CD4-positive, alpha-beta T cell (primary cell): ENCODE data around the gene PLXDC2. TPM values are rescaled to one million over a fixed set of nuclear protein-coding genes. Genes with fewer than 3 reads are reported as not detected.

Experiments
- ATAC-seq: fragments of 200-7000 bp; cut with Tn5 transposase; one replicate; pipeline ENCODE4 v1.10.0; 2022; ENCODE audit warnings: mild to moderate bottlenecking; ENCODE audit not compliant: poor library complexity
- CTCF ChIA-PET: fragments of 350-600 bp; sonication (Branson Sonifier 250); formaldehyde crosslinking; loops from one replicate; lab custom pipeline; 2021; ENCODE audit warnings: antibody characterized with exemption, inconsistent platforms; lab: Charles Lee
- POLR2A ChIA-PET: fragments of 350-600 bp; sonication (Branson Sonifier 250); formaldehyde crosslinking; loops from one replicate; lab custom pipeline; 2021; ENCODE audit warnings: antibody characterized with exemption, inconsistent platforms; lab: Charles Lee
- DNase-seq, 14 experiments: peaks; one replicate each; pipeline ENCODE4 v3.0.0-alpha.2; 2013 to 2020; ENCODE audit warnings: mixed read lengths in 2 of 14
- H3K27ac ChIP-seq, 2 donors: one replicate each; pipeline versions ENCODE4 v1.5.1 to v1.7.0; 2013; ENCODE audit warnings: low read length in 2 of 2, low read depth in 1 of 2, mild to moderate bottlenecking in 1 of 2
- H3K27me3 ChIP-seq, 2 experiments: 1 replicate in 1 of 2; 2 replicates in 1 of 2; pipeline versions ENCODE4 v1.6.1 to v1.7.0; 2013; ENCODE audit warnings: low read length in 2 of 2, control low read depth in 1 of 2, mild to moderate bottlenecking in 1 of 2, moderate library complexity in 1 of 2; ENCODE audit not compliant: insufficient read depth in 2 of 2, control insufficient read depth in 1 of 2
- H3K36me3 ChIP-seq: one replicate; pipeline ENCODE4 v1.6.1; 2013; ENCODE audit warnings: low read length, control low read depth; ENCODE audit not compliant: insufficient read depth
- H3K4me1 ChIP-seq: one replicate; pipeline ENCODE4 v1.6.1; 2013; ENCODE audit warnings: low read length, control low read depth; ENCODE audit not compliant: insufficient read depth
- H3K4me3 ChIP-seq: one replicate; pipeline ENCODE4 v1.5.1; 2013; ENCODE audit warnings: mild to moderate bottlenecking, low read length, moderate library complexity
- H3K9me3 ChIP-seq, 2 experiments: 1 replicate in 1 of 2; 2 replicates in 1 of 2; pipeline versions ENCODE4 v1.6.1 to v1.7.0; 2013; ENCODE audit warnings: low read length in 2 of 2, mild to moderate bottlenecking in 2 of 2, control low read depth in 1 of 2, moderate library complexity in 1 of 2; ENCODE audit not compliant: control insufficient read depth in 1 of 2, insufficient read depth in 1 of 2
- H3K27ac Mint-ChIP-seq: one replicate; pipeline ENCODE4 v1.8.0; 2020; ENCODE audit warnings: mixed read lengths
- H3K27me3 Mint-ChIP-seq: one replicate; pipeline ENCODE4 v1.8.0; 2021; ENCODE audit warnings: mixed read lengths
- H3K36me3 Mint-ChIP-seq: one replicate; pipeline ENCODE4 v1.8.0; 2021; ENCODE audit warnings: low read depth, mixed read lengths
- H3K4me1 Mint-ChIP-seq: one replicate; pipeline ENCODE4 v1.8.0; 2021; ENCODE audit warnings: low read depth, mixed read lengths
- H3K4me3 Mint-ChIP-seq: one replicate; pipeline ENCODE4 v1.8.0; 2020; ENCODE audit warnings: mild to moderate bottlenecking, mixed read lengths
- H3K9me3 Mint-ChIP-seq: one replicate; pipeline ENCODE4 v1.8.0; 2020; ENCODE audit warnings: mixed read lengths
- intact Hi-C, 2 experiments: fragments of 100-400 bp; cut with DNase I in 1 of 2; cut with micrococcal nuclease in 1 of 2; formaldehyde crosslinking; loops; one replicate each; pipeline versions ENCODE4 v1.15.1 to v1.9.0; 2023 to 2025; cut with DNase I, micrococcal nuclease
- total RNA-seq, 174 experiments: library from RNA in 2 of 174; stranded (reverse) in 2 of 174; gene quantifications; one replicate each; pipeline ENCODE4 v1.2.3 and lab custom pipeline; 2021 to 2026
- TF ChIP-seq, protein P1 (sequence below): fragments of 200-600 bp; IDR thresholded peaks from one replicate; pipeline ENCODE4 v1.8.0; 2022; ENCODE audit warnings: antibody characterized with exemption, mild to moderate bottlenecking

PLXDC2 gene
- total RNA-seq, 2 experiments from 2014 or later, result 0.41 to 0.61 TPM

DNA sequence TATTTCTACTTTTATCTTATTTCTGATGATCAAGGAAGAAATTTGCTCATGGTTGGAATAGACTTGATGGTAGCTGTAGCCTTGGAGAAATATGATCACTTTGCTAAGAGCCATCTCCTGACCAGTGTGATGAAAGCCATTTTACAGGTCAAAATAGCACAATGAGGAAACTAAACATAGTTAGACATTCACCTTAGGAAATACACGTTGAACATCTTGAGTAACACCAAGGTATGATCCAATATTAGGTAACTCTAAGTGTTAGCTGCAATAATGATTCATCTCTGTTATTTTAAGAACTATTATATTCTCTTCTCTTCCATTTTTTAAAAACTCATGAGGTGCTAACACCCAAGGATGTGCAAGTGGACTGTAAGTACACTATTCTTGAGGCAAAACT, 328.0 kb downstream of the PLXDC2 start:
- Histone ChIP-seq H3K27ac (no peak overlapping the region), H3K36me3 (no peaks in the 10 kb centered on the region), H3K27me3 (no peaks in the 10 kb centered on the region), H3K9me3 (no peaks in the 10 kb centered on the region), H3K4me3 (no peak overlapping the region), H3K4me1 (no peaks in the 10 kb centered on the region)
- Mint-ChIP-seq H3K9me3 (no peaks in the 10 kb centered on the region), H3K27me3 (no peaks in the 10 kb centered on the region), H3K36me3 (no peaks in the 10 kb centered on the region), H3K27ac (no peak overlapping the region), H3K4me1 (no peaks in the 10 kb centered on the region), H3K4me3 (no peak overlapping the region)
- TF ChIP-seq, protein P1, sequence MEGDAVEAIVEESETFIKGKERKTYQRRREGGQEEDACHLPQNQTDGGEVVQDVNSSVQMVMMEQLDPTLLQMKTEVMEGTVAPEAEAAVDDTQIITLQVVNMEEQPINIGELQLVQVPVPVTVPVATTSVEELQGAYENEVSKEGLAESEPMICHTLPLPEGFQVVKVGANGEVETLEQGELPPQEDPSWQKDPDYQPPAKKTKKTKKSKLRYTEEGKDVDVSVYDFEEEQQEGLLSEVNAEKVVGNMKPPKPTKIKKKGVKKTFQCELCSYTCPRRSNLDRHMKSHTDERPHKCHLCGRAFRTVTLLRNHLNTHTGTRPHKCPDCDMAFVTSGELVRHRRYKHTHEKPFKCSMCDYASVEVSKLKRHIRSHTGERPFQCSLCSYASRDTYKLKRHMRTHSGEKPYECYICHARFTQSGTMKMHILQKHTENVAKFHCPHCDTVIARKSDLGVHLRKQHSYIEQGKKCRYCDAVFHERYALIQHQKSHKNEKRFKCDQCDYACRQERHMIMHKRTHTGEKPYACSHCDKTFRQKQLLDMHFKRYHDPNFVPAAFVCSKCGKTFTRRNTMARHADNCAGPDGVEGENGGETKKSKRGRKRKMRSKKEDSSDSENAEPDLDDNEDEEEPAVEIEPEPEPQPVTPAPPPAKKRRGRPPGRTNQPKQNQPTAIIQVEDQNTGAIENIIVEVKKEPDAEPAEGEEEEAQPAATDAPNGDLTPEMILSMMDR, result no peak
- DNase-seq (no peak), ATAC-seq (no peak)
- ChIA-PET CTCF (no interaction called here), POLR2A (no interaction called here)
- intact Hi-C loops, result no loop called here

DNA sequence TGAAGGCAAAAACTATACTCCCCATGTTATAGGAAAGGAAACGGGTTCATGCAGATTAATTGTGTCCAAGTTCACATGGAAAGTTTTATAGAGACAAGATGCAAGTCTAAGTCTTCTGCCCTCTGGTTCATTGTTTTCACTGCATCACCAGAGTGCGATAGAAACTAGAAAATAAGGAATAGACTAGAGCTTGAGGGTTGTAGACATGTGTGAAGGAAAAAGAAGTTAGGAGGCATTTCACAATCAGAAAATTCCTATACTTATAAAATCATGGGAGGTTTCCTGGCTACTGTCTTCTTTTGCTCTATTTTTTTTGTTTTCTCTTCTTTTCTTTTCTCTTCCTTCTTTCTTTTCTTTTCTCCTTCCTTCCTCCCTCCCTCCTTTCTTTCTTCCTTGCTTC, 329.8 kb downstream of the PLXDC2 start:
- no peaks in the 10 kb centered on the region for H3K9me3 Mint-ChIP-seq
- ATAC-seq (no peak), DNase-seq (no peak)
- H3K4me1 ChIP-seq, result no peaks in the 10 kb centered on the region
- H3K27ac ChIP-seq, result no peak overlapping the region
- H3K4me1 Mint-ChIP-seq, result no peaks in the 10 kb centered on the region
- TF ChIP-seq, protein P1, result no peak
- intact Hi-C loops, result no loop called here
- no peaks in the 10 kb centered on the region for H3K36me3 Mint-ChIP-seq
- H3K36me3 ChIP-seq, result no peaks in the 10 kb centered on the region
- ChIA-PET CTCF (no interaction called here), POLR2A (no interaction called here)
- H3K27me3 Mint-ChIP-seq, result no peaks in the 10 kb centered on the region
- no peak overlapping the region for H3K4me3 ChIP-seq
- no peak overlapping the region for H3K27ac Mint-ChIP-seq
- no peak overlapping the region for H3K4me3 Mint-ChIP-seq
- no peaks in the 10 kb centered on the region for H3K27me3 ChIP-seq
- H3K9me3 ChIP-seq, result no peaks in the 10 kb centered on the region

DNA sequence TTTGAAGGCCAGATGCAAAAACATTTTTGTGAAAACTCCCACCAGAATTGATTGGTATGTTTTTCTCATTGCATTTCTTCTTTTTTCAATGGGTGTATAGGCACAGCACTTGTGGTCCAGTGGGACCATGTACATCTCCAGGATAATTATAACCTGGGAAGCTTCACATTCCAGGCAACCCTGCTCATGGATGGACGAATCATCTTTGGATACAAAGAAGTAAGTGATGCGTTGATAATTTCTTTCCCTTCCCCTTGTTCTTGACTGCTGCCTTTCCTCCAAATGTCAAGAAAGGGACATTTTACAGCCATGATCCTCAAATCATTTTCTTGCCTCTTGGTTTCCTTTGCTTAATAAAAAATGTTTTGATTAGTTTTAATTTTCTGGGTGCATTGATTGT, 331.5 kb downstream of the PLXDC2 start:
- no peaks in the 10 kb centered on the region for H3K27me3 ChIP-seq
- no peaks in the 10 kb centered on the region for H3K4me1 ChIP-seq
- Mint-ChIP-seq H3K36me3 (no peaks in the 10 kb centered on the region), H3K4me1 (no peaks in the 10 kb centered on the region), H3K27ac (no peak overlapping the region), H3K9me3 (no peaks in the 10 kb centered on the region), H3K4me3 (no peak overlapping the region), H3K27me3 (no peaks in the 10 kb centered on the region)
- H3K9me3 ChIP-seq, result no peaks in the 10 kb centered on the region
- DNase-seq (no peak), ATAC-seq (no peak)
- POLR2A ChIA-PET, result no interaction called here
- TF ChIP-seq, protein P1, result no peak
- H3K36me3 ChIP-seq, result no peaks in the 10 kb centered on the region
- intact Hi-C loops, result no loop called here
- no peak overlapping the region for H3K4me3 ChIP-seq
- H3K27ac ChIP-seq, result no peak overlapping the region
- CTCF ChIA-PET, result no interaction called here
